SJCRH30 (cell line): ENCODE measurements around the gene MIF4GD. TPM values are rescaled to one million over a fixed set of nuclear protein-coding genes. Genes with fewer than 3 reads are reported as not detected.
A peak's percentile ranks its signal among the peaks of the same experiment; 100 is the strongest.

Source experiments
- DNase-seq, 2 experiments: peaks; one replicate each; pipeline ENCODE4 v3.0.0-alpha.2; 2015 to 2020
- H3K27ac ChIP-seq: fragments of 250-450 bp; sonication (Bioruptor Pico); 2 replicates; pipeline ENCODE4 v1.5.1; 2020; ENCODE audit warnings: mild to moderate bottlenecking, moderate library complexity
- H3K27me3 ChIP-seq: fragments of 250-450 bp; sonication (Bioruptor Pico); 2 replicates; pipeline ENCODE4 v1.5.1; 2020; ENCODE audit warnings: mild to moderate bottlenecking, moderate library complexity
- H3K36me3 ChIP-seq: fragments of 250-450 bp; sonication (Bioruptor Pico); 2 replicates; pipeline ENCODE4 v1.5.1; 2020; ENCODE audit warnings: mild to moderate bottlenecking, moderate library complexity
- H3K4me1 ChIP-seq: fragments of 250-450 bp; sonication (Bioruptor Pico); 2 replicates; pipeline ENCODE4 v1.5.1; 2020; ENCODE audit warnings: mild to moderate bottlenecking, moderate library complexity
- H3K4me3 ChIP-seq: fragments of 250-450 bp; sonication (Bioruptor Pico); 2 replicates; pipeline ENCODE4 v1.5.1; 2020; ENCODE audit warnings: mild to moderate bottlenecking, moderate library complexity
- H3K9me3 ChIP-seq: fragments of 250-450 bp; sonication (Bioruptor Pico); replicated peaks from 2 replicates; pipeline ENCODE4 v1.5.1; 2020; ENCODE audit warnings: mild to moderate bottlenecking, moderate library complexity
- total RNA-seq: library from RNA; depleted of rRNA; stranded (reverse); fragments of >200 nt; shearing (Covaris generic); gene quantifications from 2 replicates; pipeline ENCODE4 v1.2.3, GENCODE V29; 2014

Gene MIF4GD
- total RNA-seq, 1 experiment from 2014 or later: 5.2 TPM

DNA sequence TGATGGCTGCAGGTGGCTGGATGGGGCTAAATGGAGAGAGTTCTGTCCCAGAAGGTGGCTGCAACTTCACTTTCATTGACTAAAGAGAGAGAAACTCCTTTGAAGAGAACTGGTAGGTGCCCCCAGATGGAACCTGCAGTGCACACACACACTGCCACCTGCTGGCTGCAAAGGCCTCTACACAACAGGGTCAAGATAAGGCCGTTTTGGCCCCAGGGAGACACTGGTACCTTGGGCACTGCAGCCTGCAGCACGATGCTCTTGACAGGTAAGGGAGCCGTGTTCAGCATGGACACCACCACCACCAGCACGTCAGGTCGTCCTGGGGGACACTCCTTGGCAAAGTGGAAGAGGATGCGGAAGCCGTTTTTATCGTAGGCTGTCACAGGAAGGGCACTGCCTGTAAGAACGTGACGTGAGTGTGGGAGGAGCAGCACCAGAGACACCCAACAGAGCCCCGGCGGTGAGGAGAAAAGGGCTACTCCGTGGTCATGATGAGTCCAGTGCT, 32.3 kb downstream of the MIF4GD start:
- no peaks in the 10 kb centered on the region for H3K4me1 ChIP-seq
- H3K36me3 ChIP-seq: peaks cover 64% of the 10 kb centered on the region
- peak; percentile 72 to 83 for DNase-seq
- H3K27me3 ChIP-seq: no peaks in the 10 kb centered on the region
- H3K27ac ChIP-seq: no peak overlapping the region
- no peaks in the 10 kb centered on the region for H3K9me3 ChIP-seq
- no peak overlapping the region for H3K4me3 ChIP-seq

DNA sequence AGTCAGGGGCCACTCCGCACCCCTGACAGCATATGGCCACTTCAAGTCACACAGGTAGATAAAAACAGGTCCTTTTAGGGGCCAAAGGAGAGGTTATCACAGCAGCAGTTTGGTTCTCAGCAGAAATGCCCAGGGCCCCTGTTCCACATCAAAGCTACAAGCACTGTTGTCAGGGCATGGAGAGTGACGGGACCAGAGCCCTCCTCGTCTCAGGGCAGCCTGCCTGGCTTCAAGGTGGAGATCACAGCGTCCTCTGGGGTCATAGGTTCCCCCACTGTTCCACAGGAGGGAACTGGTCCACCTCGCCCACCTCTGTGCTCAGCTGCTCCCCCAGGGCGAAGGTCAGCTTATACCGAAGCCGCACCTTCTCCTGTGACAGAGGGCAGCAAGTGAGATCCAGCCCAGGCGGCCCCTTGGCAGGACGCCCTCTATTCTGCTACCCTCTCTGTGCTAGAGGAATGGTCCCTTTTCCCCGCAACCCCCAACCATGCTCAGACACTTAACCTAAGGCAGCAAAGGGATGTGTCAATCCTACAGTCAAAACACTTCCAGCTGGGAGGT, 32.9 kb downstream of the MIF4GD start:
- Histone ChIP-seq H3K4me3 (no peak overlapping the region), H3K36me3 (peaks cover 65% of the 10 kb centered on the region), H3K9me3 (no peaks in the 10 kb centered on the region), H3K27me3 (no peaks in the 10 kb centered on the region), H3K4me1 (no peaks in the 10 kb centered on the region), H3K27ac (no peak overlapping the region)
- DNase-seq: no peak

DNA sequence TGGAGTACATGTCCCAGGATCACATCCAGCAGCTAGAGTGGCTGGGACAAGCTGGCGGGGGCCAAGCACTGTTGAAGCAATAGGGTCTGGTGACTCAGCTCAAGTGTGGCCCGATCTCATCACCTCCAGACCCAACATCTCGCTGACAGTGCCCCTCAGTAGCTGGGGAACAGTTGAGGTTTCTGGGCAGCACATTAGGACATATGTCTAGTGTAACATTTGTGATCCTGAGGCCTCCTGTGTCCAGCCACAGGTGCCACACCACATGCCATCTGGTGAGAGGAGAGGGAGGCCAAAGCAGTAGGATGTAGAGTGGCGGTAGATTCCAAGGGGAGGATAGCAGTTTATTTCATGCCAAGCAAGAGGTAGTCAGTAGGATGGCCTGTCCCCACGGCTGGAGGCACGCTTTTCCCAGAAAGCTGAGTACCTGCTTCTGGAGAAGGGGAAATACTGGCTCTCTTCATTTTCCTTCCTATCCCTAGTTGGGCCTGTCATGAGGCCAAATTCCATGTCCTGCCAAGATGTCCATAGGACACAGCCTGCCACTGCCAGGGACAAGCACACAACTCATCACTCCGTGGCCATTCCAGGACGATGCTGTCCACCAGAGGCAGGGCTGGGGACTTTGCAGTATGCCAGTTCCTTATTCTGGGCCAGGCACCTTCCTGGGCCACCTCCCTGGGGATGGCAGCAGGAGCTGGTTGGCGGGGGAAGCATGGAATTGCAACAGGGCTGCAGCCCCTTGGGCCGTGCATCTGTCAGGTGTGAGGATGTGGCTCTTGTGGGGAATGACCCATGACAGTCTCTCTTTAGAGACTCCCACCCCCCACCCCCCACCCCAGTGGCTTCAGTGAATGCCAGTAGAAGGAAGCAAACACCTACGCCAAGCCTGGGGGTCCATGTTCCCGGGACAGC, 33.7 kb downstream of the MIF4GD start:
- Histone ChIP-seq H3K36me3 (peaks cover 65% of the 10 kb centered on the region), H3K4me1 (no peaks in the 10 kb centered on the region), H3K27ac (no peak overlapping the region), H3K9me3 (no peaks in the 10 kb centered on the region), H3K4me3 (no peak overlapping the region), H3K27me3 (no peaks in the 10 kb centered on the region)
- no peak for DNase-seq

DNA sequence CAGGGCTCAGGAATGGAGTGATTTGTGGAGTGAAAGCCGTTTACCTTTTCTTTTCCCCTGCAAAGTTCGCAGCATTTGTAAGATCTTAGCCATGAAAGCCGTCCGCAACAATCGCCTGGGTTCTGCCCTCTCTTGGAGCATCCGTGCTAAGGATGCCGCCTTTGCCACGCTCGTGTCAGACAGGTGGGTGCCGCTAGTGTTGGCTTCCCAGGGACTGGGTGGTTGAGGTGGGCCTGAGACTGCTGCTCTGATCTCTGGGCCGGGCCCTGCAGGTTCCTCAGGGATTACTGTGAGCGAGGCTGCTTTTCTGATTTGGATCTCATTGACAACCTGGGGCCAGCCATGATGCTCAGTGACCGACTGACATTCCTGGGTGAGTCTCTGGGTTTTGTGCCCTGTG, 38.2 kb downstream of the MIF4GD start:
- Histone ChIP-seq H3K27ac (no peak overlapping the region), H3K4me3 (no peak overlapping the region), H3K4me1 (no peaks in the 10 kb centered on the region), H3K27me3 (no peaks in the 10 kb centered on the region), H3K9me3 (no peaks in the 10 kb centered on the region), H3K36me3 (peaks cover 78% of the 10 kb centered on the region)
- DNase-seq: no peak

DNA sequence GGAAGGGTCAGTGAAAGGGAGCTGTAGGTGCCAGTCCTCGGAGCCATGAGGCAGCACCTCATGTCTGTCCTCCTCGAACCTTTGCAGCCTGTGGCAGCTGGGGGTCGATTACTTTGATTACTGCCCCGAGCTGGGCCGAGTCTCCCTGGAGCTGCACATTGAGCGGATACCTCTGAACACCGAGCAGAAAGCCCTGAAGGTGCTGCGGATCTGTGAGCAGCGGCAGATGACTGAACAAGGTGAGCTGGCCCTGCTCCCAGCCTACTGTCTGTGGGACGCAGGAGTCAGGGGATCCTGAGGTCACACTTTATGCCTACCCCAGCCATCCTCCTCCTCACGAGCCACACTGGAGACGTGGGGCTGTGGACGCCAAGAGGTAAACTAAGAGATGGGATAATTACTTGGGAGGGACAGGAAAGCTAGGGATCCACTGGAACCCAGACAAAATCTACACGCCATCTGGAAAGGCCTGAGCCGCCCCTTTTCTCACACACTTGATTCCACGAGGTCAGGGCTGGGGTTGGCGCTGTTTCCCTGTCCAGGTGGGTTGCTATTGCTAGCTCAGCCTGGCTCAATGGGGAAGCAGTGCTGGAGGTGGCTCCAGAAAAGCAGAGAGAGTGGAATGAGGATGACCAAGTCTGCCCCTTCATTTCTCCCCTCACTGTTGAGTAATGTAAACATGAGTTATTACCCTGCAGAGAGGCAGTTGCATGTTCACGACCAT, 39.1 kb downstream of the MIF4GD start:
- peaks cover 73% of the 10 kb centered on the region for H3K36me3 ChIP-seq
- no peak overlapping the region for H3K27ac ChIP-seq
- H3K9me3 ChIP-seq: no peaks in the 10 kb centered on the region
- DNase-seq: no peak
- no peak overlapping the region for H3K4me3 ChIP-seq
- H3K27me3 ChIP-seq: no peaks in the 10 kb centered on the region
- no peaks in the 10 kb centered on the region for H3K4me1 ChIP-seq

DNA sequence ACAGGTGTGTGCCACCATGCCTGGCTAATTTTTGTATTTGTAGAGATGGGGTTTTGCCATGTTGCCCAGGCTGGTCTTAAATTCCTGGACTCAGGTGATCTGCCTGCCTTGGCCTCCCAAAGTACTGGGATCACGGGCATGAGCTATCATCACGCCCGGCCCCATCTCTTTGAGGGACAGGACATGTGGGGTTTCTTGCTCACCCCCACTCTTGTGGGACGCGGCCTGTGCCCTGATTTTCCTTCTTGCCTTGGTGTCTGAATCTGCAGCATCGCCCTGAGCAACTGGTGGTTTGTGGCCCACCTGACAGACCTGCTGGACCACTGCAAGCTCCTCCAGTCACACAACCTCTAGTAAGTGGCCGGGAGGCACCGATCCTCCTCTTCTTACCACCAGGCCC, 40.0 kb downstream of the MIF4GD start:
- no peak for DNase-seq
- Histone ChIP-seq H3K36me3 (peaks cover 75% of the 10 kb centered on the region), H3K4me3 (no peak overlapping the region)

DNA sequence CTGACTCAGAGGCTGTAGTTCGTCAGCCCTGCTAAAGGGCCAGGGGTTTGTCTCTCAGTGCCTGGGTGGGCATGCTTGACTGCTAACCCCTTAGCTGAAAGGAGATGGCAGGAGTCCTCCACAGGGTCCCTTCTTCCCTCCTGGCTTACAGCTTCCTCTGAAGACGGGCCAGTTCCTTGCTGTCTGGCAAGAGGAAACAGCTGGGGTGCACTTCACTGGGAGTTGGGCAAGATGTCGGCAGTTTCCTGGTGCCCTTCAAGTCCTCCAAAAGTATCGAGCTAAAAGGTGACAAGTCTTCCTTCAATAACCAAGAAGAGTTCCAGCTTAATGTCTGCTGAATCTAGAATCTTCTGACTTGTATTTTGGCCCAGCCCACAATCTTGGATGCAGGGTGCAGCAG, 42.2 kb downstream of the MIF4GD start:
- Histone ChIP-seq H3K4me3 (no peak overlapping the region), H3K9me3 (no peaks in the 10 kb centered on the region), H3K27me3 (no peaks in the 10 kb centered on the region), H3K36me3 (peaks cover 78% of the 10 kb centered on the region), H3K4me1 (no peaks in the 10 kb centered on the region), H3K27ac (no peak overlapping the region)
- no peak for DNase-seq

More for the DNA sequence above, 40.0 kb downstream of the MIF4GD start:
- no peak overlapping the region for H3K27ac ChIP-seq
- no peaks in the 10 kb centered on the region for H3K27me3 ChIP-seq
- no peaks in the 10 kb centered on the region for H3K9me3 ChIP-seq
- no peaks in the 10 kb centered on the region for H3K4me1 ChIP-seq

DNA sequence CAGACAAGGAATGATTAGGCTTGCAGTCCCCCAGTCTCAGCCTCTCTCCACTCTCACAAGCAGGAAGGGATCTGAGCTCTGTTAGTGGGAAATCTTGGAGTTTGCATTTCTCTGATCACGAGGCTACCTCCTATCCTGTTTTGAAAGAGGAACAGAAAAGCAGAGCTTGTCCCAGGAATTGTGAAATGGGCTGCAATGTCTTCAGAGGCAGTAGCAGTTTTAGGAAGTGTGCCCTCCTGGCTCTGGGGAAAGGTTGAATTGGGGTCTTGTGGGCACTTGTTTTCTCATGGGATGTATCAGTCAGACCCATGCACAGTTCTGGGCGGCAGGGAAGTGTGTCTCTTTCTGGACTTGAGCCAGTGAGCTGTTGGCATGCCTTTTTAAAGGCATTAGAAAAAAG, 42.7 kb downstream of the MIF4GD start:
- DNase-seq: no peak
- Histone ChIP-seq H3K27ac (no peak overlapping the region), H3K27me3 (no peaks in the 10 kb centered on the region), H3K4me3 (no peak overlapping the region), H3K36me3 (peaks cover 78% of the 10 kb centered on the region), H3K9me3 (no peaks in the 10 kb centered on the region), H3K4me1 (no peaks in the 10 kb centered on the region)

DNA sequence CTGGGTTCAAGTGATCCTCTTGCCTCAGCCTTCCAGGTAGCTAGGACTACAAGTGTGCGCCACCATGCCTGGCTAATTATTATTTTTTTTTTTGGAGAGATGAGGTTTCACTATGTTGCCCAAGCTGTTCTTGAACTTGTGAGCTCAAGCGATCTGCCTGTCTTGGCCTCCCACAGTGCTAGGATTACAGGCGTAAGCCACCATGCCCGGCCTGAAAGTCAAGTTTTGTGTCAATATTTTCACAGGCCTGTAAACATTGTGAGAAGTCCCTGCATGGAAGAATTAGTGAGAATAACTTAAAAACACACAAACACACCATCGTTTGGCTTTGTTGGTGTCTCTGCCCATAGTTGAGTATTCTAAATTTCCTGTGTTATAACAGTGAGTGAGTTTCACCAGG, 43.3 kb downstream of the MIF4GD start:
- Histone ChIP-seq H3K4me3 (no peak overlapping the region), H3K9me3 (no peaks in the 10 kb centered on the region), H3K27ac (no peak overlapping the region), H3K4me1 (no peaks in the 10 kb centered on the region), H3K36me3 (peaks cover 78% of the 10 kb centered on the region), H3K27me3 (no peaks in the 10 kb centered on the region)
- DNase-seq: no peak

DNA sequence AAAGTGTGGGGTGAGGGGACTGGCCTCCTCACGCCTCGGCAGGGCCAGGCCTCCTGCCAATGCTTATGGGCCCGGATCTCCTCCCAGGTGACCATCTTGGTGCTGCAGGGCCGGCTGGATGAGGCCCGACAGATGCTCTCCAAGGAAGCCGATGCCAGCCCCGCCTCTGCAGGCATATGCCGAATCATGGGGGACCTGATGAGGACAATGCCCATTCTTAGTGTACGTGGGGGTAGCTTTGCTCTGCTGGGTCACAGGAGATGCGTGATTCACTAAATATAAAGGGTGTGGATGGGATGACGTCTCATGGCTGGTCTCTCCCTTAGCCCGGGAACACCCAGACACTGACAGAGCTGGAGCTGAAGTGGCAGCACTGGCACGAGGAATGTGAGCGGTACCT, 46.0 kb downstream of the MIF4GD start:
- Histone ChIP-seq H3K27ac (no peak overlapping the region), H3K9me3 (no peaks in the 10 kb centered on the region), H3K4me3 (no peak overlapping the region), H3K27me3 (no peaks in the 10 kb centered on the region), H3K36me3 (peaks cover 80% of the 10 kb centered on the region), H3K4me1 (no peaks in the 10 kb centered on the region)
- no peak for DNase-seq

DNA sequence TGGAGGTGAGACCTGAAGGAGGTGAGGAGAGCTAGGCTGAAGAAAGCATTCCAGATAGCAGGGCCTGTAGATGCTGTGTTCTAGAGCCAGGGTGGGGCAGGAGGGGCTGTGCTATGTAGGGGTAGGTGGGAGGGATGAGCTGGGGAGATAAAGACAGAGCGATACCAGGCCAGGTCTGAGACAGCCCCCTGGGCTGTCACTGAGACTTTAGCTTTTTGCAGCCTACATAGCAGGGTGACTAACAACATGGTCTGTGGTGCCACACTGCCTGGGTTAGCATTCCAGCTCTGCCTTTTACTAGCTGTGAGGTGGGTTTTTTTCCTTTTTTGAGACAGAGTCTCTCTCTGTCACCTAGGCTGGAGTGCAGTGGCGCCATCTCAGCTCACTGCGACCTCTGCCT, 51.2 kb downstream of the MIF4GD start:
- Histone ChIP-seq H3K36me3 (peaks cover 87% of the 10 kb centered on the region), H3K9me3 (no peaks in the 10 kb centered on the region), H3K27ac (no peak overlapping the region)

DNA sequence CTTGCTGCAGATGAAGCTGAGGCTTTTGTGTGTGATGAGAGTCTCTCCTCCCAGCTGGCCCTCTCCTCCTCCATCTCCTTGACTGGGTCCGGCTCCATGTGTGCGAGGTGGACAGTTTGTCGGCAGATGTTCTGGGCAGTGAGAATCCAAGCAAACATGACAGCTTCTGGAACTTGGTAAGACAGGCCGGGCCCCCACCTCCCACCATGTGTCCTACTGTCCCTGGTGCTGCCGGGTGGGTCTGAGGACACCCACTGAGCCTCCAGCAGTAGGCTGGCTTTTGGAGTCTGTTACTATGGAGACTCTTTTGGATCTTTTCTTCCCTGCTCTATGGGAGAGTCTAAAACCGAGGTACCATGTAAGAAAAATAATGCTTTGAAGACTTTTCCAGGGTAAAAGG, 52.9 kb downstream of the MIF4GD start:
- no peak for DNase-seq
- H3K4me3 ChIP-seq: no peak overlapping the region
- H3K9me3 ChIP-seq: no peaks in the 10 kb centered on the region
- H3K27ac ChIP-seq: no peak overlapping the region
- peaks cover 87% of the 10 kb centered on the region for H3K36me3 ChIP-seq
- H3K4me1 ChIP-seq: no peaks in the 10 kb centered on the region
- H3K27me3 ChIP-seq: no peaks in the 10 kb centered on the region

More for the DNA sequence above, 51.2 kb downstream of the MIF4GD start:
- DNase-seq: no peak
- Histone ChIP-seq H3K27me3 (no peaks in the 10 kb centered on the region), H3K4me3 (no peak overlapping the region), H3K4me1 (no peaks in the 10 kb centered on the region)
